GM12891 (cell line): ENCODE data around the gene SPIRE1.

Experiments
- PAX5 ChIP-seq: IDR thresholded peaks from 2 replicates; pipeline ENCODE4 v1.6.1; 2011; ENCODE audit warnings: low read length, moderate library complexity, mild to moderate bottlenecking; ENCODE audit not compliant: insufficient read depth, severe bottlenecking
- POLR2AphosphoS5 ChIP-seq: IDR thresholded peaks from 2 replicates; pipeline ENCODE4 v1.6.1; 2011; ENCODE audit warnings: low read depth, low read length, control low read depth

GRCh38 chr18:12462242-12462641 lies 195.7 kb downstream of the SPIRE1 start:
- TF ChIP-seq PAX5 (no peak), POLR2AphosphoS5 (no peak)
